Endodermal cell (in vitro differentiated cells): ENCODE measurements around the gene DCAF11. TPM values are rescaled to one million over a fixed set of nuclear protein-coding genes. Genes with fewer than 3 reads are reported as not detected.

Experiments used
- DNase-seq: peaks from one replicate; pipeline ENCODE4 v3.0.0-alpha.2; 2017
- H3K27ac ChIP-seq: 2 replicates; pipeline ENCODE4 v1.5.1; 2013; ENCODE audit warnings: mild to moderate bottlenecking, low read depth, low read length, moderate library complexity
- H3K27me3 ChIP-seq: 2 replicates; pipeline ENCODE4 v1.6.1; 2013; ENCODE audit warnings: mild to moderate bottlenecking, low read length, moderate library complexity; ENCODE audit not compliant: insufficient read depth, control insufficient read depth, poor library complexity, severe bottlenecking
- H3K36me3 ChIP-seq: 2 replicates; pipeline ENCODE4 v1.7.0; 2013; ENCODE audit warnings: mild to moderate bottlenecking, low read length, moderate library complexity; ENCODE audit not compliant: control insufficient read depth, insufficient read depth
- H3K4me1 ChIP-seq: one replicate; pipeline ENCODE4 v1.7.0; 2013; ENCODE audit warnings: low read length; ENCODE audit not compliant: control insufficient read depth, insufficient read depth
- H3K4me3 ChIP-seq: 2 replicates; pipeline ENCODE4 v1.5.1; 2013; ENCODE audit warnings: mild to moderate bottlenecking, low read length, moderate library complexity
- H3K9ac ChIP-seq: 2 replicates; pipeline ENCODE4 v1.6.1; 2013; ENCODE audit warnings: mild to moderate bottlenecking, low read length, moderate library complexity; ENCODE audit not compliant: poor library complexity, severe bottlenecking; ENCODE audit errors: extremely low read depth
- H3K9me3 ChIP-seq: 2 replicates; pipeline ENCODE4 v1.6.1; 2013; ENCODE audit warnings: mild to moderate bottlenecking, low read length, moderate library complexity; ENCODE audit not compliant: control insufficient read depth
- H3K27ac Mint-ChIP-seq: 2 replicates; pipeline ENCODE4 v1.8.0; 2020; ENCODE audit warnings: mixed read lengths
- H3K27me3 Mint-ChIP-seq: 2 replicates; pipeline ENCODE4 v1.8.0; 2021; ENCODE audit warnings: mild to moderate bottlenecking, mixed read lengths; ENCODE audit not compliant: insufficient read depth
- H3K36me3 Mint-ChIP-seq: 2 replicates; pipeline ENCODE4 v1.8.0; 2020; ENCODE audit warnings: low read depth, mixed read lengths
- H3K4me1 Mint-ChIP-seq: 2 replicates; pipeline ENCODE4 v1.8.0; 2020; ENCODE audit warnings: mixed read lengths
- H3K4me3 Mint-ChIP-seq: 2 replicates; pipeline ENCODE4 v1.8.0; 2020; ENCODE audit warnings: mild to moderate bottlenecking, moderate library complexity, mixed read lengths
- H3K9me3 Mint-ChIP-seq: 2 replicates; pipeline ENCODE4 v1.8.0; 2020; ENCODE audit warnings: mild to moderate bottlenecking, mixed read lengths
- CTCF ChIP-seq: fragments of 200-600 bp; sonication (generic); conservative IDR thresholded peaks from 2 replicates; pipeline ENCODE4 v1.5.0; 2021; ENCODE audit warnings: antibody characterized with exemption, mild to moderate bottlenecking
- WGBS, 2 experiments: methylation state at CpG; one replicate each; pipeline versions ENCODE4 v1.1.5 to v1.1.7; 2013; ENCODE audit warnings: missing lambda C conversion rate in 2 of 2, mixed read lengths in 1 of 2; ENCODE audit not compliant: insufficient coverage in 1 of 2, insufficient read length in 1 of 2; 5-methylcytosine and 5-hydroxymethylcytosine counted together
- total RNA-seq, 2 donors: library from RNA; stranded (reverse); fragmentation: NEBNext Ultra II Directional in 1 of 2; extraction: Animal tissue kit (Norgen Biotek cat#: 25700) in 1 of 2; gene quantifications; 2 replicates in 1 of 2; 3 replicates in 1 of 2; pipeline ENCODE4 v1.2.1, GENCODE V29; 2021

Gene DCAF11
- total RNA-seq, 2 donors from 2014 or later: 71.1 to 72.2 TPM

- 91 to 100% methylated on average over 1 to 2 of the region's 2 CpGs for WGBS, 2 experiments
- no peaks in the 10 kb centered on the region for H3K36me3 ChIP-seq
- no peak for DNase-seq
- H3K27me3 ChIP-seq: peaks cover 16% of the 10 kb centered on the region
- H3K9me3 ChIP-seq: no peaks in the 10 kb centered on the region
- TF ChIP-seq CTCF: no peak
- no peaks in the 10 kb centered on the region for H3K9me3 Mint-ChIP-seq
- H3K27me3 Mint-ChIP-seq: peaks cover 22% of the 10 kb centered on the region
- no peak overlapping the region for H3K9ac ChIP-seq
- H3K27ac Mint-ChIP-seq: no peak overlapping the region
- peaks cover 13% of the 10 kb centered on the region for H3K4me1 ChIP-seq
- H3K4me3 Mint-ChIP-seq: no peak overlapping the region
- peaks cover 39% of the 10 kb centered on the region for H3K4me1 Mint-ChIP-seq
- H3K4me3 ChIP-seq: no peak overlapping the region
- no peaks in the 10 kb centered on the region for H3K36me3 Mint-ChIP-seq
- no peak overlapping the region for H3K27ac ChIP-seq
Measured at GRCh38 chr14:24088095-24088494, 26.5 kb upstream of the DCAF11 start.

GRCh38 chr14:24089890-24090289 is 24.7 kb upstream of the DCAF11 start:
- Histone ChIP-seq H3K4me3 (no peak overlapping the region), H3K9ac (no peak overlapping the region), H3K27ac (no peak overlapping the region), H3K36me3 (no peaks in the 10 kb centered on the region), H3K4me1 (peaks cover 13% of the 10 kb centered on the region), H3K9me3 (no peaks in the 10 kb centered on the region), H3K27me3 (no peaks in the 10 kb centered on the region)
- H3K9me3 Mint-ChIP-seq: no peaks in the 10 kb centered on the region
- peaks cover 15% of the 10 kb centered on the region for H3K27me3 Mint-ChIP-seq
- 91 to 100% methylated on average over 4 of the region's 6 CpGs for WGBS, 2 experiments
- TF ChIP-seq CTCF: no peak
- no peaks in the 10 kb centered on the region for H3K36me3 Mint-ChIP-seq
- H3K27ac Mint-ChIP-seq: no peak overlapping the region
- H3K4me1 Mint-ChIP-seq: peaks cover 43% of the 10 kb centered on the region
- DNase-seq: no peak
- no peak overlapping the region for H3K4me3 Mint-ChIP-seq

- peaks cover 11% of the 10 kb centered on the region for H3K36me3 Mint-ChIP-seq
- H3K27ac Mint-ChIP-seq: no peak overlapping the region
- no peak overlapping the region for H3K4me3 ChIP-seq
- H3K4me1 ChIP-seq: peaks cover 4% of the 10 kb centered on the region
- no peak for TF ChIP-seq CTCF
- no peaks in the 10 kb centered on the region for H3K36me3 ChIP-seq
- H3K4me3 Mint-ChIP-seq: no peak overlapping the region
- peaks cover 13% of the 10 kb centered on the region for H3K27me3 Mint-ChIP-seq
- peaks cover 33% of the 10 kb centered on the region for H3K4me1 Mint-ChIP-seq
- no peak overlapping the region for H3K9ac ChIP-seq
- no peaks in the 10 kb centered on the region for H3K9me3 ChIP-seq
- no peak for DNase-seq
- H3K27ac ChIP-seq: no peak overlapping the region
- no peaks in the 10 kb centered on the region for H3K9me3 Mint-ChIP-seq
- H3K27me3 ChIP-seq: no peaks in the 10 kb centered on the region
Measured at GRCh38 chr14:24092110-24092504, 22.5 kb upstream of the DCAF11 start.
